Measurements from ENCODE around the gene CFAP210. TPM values are rescaled to one million over a fixed set of nuclear protein-coding genes. Genes with fewer than 3 reads are reported as not detected.

Gene CFAP210
- total RNA-seq, 1 donor from 2014 or later: not detected

- Histone ChIP-seq H3K27ac (no peak overlapping the region), H3K27me3 (no peaks in the 10 kb centered on the region), H3K4me1 (peaks cover 0 to 3% of the 10 kb centered on the region in 2 donors), H3K36me3 (no peaks in the 10 kb centered on the region), H3K4me3 (no peak overlapping the region), H3K9me3 (no peaks in the 10 kb centered on the region)
- TF ChIP-seq CTCF (IDR thresholded peaks at IDR 0.05): no peak
- no peak for DNase-seq (ENCODE audit: low spot score in 2 of 2)
- intact Hi-C loops (cut with DNase I): no loop called here
Observed at GRCh38 chr2:169716238-169716886, 22.2 kb upstream of the CFAP210 start.

DNA sequence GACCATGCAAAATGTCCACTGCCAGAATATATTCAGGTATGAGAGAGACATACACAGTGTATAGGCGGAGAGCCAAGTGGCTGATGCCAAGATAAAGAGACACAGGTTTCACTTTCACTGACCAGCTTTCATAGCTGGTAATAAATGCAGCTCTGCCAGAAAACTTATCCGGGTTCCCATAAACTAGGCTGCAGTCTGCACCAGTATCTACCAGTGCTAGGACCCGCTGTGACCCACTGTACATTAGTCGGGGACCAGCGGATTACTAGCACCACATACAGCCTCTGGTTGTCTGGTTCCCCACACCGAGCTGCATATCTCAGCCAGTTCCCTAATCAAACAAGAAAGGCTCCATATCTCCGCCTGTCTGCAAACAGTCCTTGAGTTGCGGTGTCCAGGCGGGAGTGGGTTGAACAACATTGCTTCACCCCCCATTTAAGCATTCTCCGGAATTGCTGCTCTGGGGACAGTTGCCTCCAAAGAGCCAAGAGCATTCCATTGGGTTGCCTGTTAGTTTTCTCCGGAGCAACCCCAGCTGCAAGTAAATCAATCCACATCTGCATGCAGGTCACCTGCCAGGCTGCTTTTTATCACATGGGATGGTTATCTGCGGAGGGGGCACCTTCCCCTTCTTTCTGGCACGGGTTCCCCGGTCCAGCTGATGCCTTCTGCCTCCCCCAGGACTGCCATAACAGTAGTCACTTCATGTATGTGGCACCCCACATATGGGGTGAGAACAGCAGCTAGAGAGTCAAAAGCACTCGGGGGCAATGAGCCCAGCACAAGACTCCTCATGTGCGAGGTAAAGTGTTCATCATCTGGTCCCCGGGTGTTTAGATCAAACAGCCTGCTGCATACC, 21.4 kb upstream of the CFAP210 start:
- Histone ChIP-seq H3K36me3 (no peaks in the 10 kb centered on the region), H3K27ac (no peak overlapping the region), H3K27me3 (no peaks in the 10 kb centered on the region), H3K4me1 (peaks cover 0 to 3% of the 10 kb centered on the region in 2 donors), H3K9me3 (no peaks in the 10 kb centered on the region), H3K4me3 (peak overlapping the region; percentile 40 to 45)
- DNase-seq (ENCODE audit: low spot score in 2 of 2): no peak
- TF ChIP-seq CTCF (IDR thresholded peaks at IDR 0.05): no peak
- intact Hi-C loops (cut with DNase I): no loop called here

GRCh38 chr2:169714699-169715098, 20.5 kb upstream of the CFAP210 start:
- no peaks in the 10 kb centered on the region for H3K36me3 ChIP-seq
- no peak for TF ChIP-seq CTCF (IDR thresholded peaks at IDR 0.05)
- intact Hi-C loops (cut with DNase I): no loop called here
- no peak for DNase-seq (ENCODE audit: low spot score in 2 of 2)
- H3K9me3 ChIP-seq: no peaks in the 10 kb centered on the region
- no peak overlapping the region for H3K27ac ChIP-seq
- H3K4me1 ChIP-seq: peaks cover 0 to 3% of the 10 kb centered on the region in 2 donors
- H3K4me3 ChIP-seq: no peak overlapping the region
- no peaks in the 10 kb centered on the region for H3K27me3 ChIP-seq

GRCh38 chr2:169713331-169713730, 19.1 kb upstream of the CFAP210 start:
- TF ChIP-seq CTCF (IDR thresholded peaks at IDR 0.05): no peak
- no peaks in the 10 kb centered on the region for H3K27me3 ChIP-seq
- H3K27ac ChIP-seq: no peak overlapping the region
- no peak overlapping the region for H3K4me3 ChIP-seq
- H3K4me1 ChIP-seq: peaks cover 0 to 3% of the 10 kb centered on the region in 2 donors
- no peaks in the 10 kb centered on the region for H3K36me3 ChIP-seq
- no peak for DNase-seq (ENCODE audit: low spot score in 2 of 2)
- no peaks in the 10 kb centered on the region for H3K9me3 ChIP-seq
- intact Hi-C loops (cut with DNase I): no loop called here

DNA sequence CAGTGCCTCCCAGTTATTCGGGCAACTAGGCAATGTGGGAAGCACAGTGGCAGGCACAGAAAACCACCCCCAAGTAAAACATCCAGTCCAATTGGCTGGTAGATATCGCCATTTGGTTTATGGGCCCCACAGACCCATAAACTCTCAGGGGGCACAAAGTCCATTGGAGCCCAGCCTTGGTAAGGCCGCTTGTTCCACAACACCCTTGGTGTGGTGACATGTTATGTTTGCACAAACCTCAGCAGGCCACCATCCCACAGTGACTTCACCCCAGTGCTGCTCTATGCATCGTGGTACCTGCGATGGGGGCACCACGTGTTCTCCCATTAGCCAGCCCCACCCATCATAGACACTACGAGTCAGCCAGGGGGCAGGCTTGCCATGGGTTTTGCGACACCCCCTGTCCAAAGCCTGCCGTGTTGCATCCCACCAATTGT, 18.6 kb upstream of the CFAP210 start:
- no peaks in the 10 kb centered on the region for H3K36me3 ChIP-seq
- no peak overlapping the region for H3K4me3 ChIP-seq
- no peak for TF ChIP-seq CTCF (IDR thresholded peaks at IDR 0.05)
- H3K27me3 ChIP-seq: no peaks in the 10 kb centered on the region
- H3K9me3 ChIP-seq: no peaks in the 10 kb centered on the region
- H3K27ac ChIP-seq: no peak overlapping the region
- intact Hi-C loops (cut with DNase I): no loop called here
- peaks cover 0 to 3% of the 10 kb centered on the region in 2 donors for H3K4me1 ChIP-seq
- DNase-seq (ENCODE audit: low spot score in 2 of 2): no peak
